ENCODE measurements around the gene MGAT5.

Gene MGAT5

DNA sequence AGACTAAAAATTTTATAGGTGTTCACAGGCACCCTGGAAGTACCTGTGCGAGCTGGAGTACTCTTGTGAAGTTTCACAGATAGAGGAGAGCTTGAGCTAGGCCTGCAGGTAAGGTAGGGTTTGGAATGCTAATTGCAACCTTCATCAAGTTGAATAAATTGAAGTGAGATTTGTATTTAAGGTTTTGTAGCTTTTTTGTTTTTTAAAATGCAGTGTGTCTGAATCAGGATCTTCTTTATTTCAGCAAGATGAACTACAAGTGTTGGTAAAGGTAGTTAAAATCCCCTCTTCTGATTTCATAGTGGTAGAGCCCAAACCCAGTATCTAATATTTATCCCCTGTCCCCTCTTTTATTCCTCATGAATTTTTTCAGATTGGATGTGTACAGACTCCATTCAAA, 45.5 kb downstream of the MGAT5 start:
- no peak for DNase-seq (ENCODE audit: extremely low read depth in 1 of 2, low read depth in 1 of 2)

DNA sequence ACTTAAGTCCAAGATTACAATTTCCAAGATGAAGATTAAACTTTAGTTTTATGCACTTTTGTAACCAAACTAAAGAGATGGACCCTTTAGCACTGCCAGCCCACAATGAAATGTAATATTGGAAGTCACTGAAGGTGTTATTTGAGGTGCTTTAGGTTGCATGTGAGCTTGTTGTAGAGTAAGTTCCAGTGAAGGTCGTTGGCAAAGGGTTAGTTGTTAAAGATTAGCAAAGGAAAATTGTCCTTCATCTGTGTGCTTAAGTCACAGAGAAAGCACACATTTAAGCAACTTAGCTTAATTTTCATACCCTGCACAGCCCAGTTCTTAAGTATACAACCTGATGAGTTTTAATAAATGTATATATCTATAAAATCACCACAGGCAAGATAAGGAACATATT, 46.7 kb downstream of the MGAT5 start:
- no peak for DNase-seq (ENCODE audit: extremely low read depth in 1 of 2, low read depth in 1 of 2)

DNA sequence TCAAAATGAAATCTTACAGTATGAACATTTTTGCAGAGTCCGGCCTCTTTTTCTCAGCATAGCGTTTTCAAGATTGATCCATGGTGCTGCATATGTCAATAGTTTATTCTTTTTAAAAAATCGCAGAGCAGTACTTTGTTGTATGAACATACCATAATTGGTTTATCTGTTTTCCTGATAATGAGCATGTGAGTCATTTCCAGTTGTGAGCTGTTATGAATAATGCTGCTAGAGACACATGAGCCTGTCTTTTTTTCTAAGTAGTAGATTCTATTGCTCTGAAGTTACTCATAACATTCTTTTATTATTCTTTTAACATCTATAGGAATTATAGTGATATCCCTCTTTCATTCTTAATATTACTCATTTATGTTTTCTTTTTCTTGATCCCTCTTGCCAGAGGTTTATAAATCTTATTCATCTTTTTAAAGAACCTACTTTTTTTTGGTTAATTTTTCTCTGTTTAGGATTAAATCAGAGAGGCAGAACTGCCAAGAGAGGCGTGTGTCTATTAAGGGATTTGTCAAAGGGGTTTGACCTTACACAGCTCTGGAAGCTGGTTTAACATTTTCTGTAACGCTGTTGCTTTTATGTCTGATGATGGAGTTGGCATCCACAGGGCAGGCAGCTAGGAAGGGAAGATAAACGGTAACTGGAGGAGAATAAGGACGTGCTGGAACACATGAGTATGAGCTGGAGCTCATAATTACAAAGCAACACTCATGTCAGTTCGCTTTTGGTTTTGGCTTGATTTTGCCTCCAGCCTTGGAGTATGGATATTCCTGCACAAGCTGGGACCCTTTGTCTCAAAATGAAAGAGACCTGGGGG, 47.4 kb downstream of the MGAT5 start:
- DNase-seq (ENCODE audit: extremely low read depth in 1 of 2, low read depth in 1 of 2), result no peak

DNA sequence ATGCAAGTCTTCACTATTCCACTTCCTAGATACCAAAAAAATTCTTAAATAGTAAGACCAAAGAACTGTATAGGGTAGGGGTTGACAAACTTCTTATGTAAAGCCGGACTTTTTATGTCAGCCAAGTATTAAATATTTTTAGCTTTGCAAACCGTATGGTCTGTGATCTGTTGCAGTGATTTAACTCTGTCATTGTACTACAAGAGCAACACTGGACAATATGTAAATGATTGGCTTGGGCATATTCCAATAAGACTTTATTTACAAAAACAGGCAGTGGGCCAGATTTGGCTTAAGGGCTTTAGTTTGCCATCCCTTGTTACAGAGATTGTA, 48.0 kb downstream of the MGAT5 start:
- no peak for DNase-seq (ENCODE audit: extremely low read depth in 1 of 2, low read depth in 1 of 2)

DNA sequence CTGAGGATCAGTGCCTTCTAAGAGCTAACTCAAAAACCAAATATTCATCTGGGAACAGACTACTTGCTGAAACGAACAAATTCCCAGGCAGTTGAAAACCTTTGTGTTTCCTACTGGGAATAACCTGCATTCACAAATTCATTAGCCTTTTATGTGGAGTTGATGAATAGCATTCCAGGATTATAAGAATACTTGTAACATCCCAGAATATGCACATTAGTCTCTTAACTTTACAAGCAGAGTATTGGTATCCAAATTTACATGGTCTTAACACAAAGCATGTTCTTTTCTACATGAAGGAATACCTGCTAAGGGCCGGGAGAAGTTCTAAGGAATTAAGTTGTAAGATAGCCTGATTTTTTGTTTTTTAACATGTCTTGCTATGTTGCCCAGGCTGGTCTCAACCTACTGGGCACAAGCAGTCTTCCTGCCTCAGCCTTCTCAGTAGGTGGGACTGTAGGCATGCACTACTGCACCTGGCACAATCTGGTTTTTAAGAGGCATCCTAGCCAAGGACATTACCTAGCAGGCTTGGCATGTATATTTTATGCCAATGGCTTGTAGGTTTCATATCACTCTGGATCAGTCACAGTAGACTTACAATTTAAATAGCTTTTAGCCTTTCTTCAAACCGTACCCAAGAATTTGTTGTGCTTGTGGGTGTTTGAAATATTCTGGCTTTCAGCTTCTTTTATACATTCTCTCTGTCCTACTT, 50.7 kb downstream of the MGAT5 start:
- DNase-seq (ENCODE audit: extremely low read depth in 1 of 2, low read depth in 1 of 2), result no peak

DNA sequence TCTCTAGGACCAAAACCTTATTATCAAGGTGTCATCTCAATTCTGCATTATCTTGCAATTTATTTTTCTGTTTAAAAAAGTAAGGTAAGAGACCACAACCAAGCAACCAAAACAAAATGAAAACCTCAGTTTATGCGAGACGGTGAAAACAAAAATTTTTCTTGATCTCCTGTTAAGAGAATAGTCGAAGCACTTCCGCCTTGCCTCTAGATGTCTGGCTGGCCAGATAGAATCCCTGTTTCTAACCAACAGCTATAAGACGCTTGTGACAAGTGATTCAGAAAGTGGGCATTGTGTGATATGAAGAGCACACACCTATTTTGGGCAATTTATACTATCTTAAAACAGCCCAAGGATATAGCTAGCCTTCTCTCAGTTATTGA, 51.2 kb downstream of the MGAT5 start:
- no peak for DNase-seq (ENCODE audit: extremely low read depth in 1 of 2, low read depth in 1 of 2)

DNA sequence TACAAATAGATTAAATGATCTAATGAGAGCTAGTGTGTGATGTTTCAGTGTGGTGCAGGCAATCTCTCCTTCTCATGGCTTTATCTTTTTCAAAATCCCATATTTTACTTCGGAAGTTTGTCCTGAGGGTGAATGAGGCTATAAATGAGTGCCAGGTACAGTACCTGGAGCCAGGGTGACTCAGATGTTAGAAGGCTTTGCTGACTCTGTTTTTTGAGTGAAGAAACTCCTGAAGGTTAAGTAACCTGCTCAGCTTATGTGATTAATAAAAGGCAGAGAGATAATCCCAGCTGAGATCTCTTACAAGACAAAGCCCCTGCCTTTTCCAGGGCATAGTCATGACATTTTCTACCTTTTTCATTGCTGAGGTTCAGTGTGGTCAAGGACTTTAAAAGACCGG, 52.6 kb downstream of the MGAT5 start:
- no peak for DNase-seq (ENCODE audit: extremely low read depth in 1 of 2, low read depth in 1 of 2)

DNA sequence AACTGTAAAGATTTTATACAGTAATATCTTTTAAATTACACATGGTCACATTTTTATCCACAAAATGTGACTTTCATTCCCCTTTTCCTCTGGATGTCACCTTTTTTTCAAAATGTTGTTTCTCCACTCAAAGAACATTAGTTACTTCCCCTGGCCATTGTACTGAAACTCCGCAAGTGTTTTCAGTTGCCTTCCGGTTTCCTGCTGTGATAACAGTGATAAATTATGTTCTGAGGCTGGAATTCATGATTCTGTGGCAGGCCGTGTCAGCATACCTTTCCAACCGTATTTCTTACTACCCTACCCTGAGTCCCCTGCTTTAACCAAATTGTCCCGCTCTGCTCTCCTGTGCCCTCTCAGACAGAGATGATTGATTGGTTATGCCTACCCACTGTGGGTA, 53.5 kb downstream of the MGAT5 start:
- DNase-seq (ENCODE audit: extremely low read depth in 1 of 2, low read depth in 1 of 2), result no peak

DNA sequence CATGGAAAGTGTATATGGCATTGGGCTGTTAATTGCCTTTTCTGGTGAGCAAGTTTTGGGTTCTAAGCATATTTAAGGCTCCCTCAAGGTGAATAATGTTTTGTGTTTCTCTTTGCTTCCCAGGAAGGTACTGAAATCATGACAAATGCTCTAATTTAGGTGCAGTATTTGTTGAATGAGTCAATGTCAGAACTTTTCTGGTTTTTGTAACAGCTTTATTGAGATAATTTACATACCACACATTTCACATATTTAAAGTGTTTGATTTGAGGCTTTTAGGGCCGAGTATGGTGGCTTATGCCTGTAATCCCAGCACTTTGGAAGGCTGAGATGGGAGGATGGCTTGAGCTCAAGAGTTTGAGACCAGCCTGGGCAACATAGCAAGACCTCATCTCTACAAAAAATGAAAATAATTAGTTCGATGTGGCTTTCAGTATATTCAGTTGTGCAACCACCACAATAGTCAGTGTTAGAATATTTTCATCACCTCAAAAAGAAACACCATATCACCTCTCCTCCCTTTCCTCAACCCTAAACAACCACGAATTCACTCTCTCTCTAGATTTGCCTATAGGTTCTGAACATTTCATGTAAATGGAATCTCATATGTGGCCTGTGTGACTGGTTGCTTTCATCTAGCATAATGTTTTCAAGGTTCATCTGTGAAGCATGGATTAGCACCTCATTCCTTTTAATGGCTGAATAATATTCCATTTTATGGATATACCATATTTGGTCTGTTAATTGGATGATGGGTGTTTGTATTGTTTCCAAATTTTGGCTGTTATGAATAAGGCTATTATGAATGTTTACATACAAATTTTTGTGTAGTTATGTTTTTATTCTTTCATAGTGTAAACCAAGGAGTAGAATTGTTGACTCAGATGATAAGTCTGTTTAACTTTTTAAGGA, 54.9 kb downstream of the MGAT5 start:
- no peak for DNase-seq (ENCODE audit: extremely low read depth in 1 of 2, low read depth in 1 of 2)

DNA sequence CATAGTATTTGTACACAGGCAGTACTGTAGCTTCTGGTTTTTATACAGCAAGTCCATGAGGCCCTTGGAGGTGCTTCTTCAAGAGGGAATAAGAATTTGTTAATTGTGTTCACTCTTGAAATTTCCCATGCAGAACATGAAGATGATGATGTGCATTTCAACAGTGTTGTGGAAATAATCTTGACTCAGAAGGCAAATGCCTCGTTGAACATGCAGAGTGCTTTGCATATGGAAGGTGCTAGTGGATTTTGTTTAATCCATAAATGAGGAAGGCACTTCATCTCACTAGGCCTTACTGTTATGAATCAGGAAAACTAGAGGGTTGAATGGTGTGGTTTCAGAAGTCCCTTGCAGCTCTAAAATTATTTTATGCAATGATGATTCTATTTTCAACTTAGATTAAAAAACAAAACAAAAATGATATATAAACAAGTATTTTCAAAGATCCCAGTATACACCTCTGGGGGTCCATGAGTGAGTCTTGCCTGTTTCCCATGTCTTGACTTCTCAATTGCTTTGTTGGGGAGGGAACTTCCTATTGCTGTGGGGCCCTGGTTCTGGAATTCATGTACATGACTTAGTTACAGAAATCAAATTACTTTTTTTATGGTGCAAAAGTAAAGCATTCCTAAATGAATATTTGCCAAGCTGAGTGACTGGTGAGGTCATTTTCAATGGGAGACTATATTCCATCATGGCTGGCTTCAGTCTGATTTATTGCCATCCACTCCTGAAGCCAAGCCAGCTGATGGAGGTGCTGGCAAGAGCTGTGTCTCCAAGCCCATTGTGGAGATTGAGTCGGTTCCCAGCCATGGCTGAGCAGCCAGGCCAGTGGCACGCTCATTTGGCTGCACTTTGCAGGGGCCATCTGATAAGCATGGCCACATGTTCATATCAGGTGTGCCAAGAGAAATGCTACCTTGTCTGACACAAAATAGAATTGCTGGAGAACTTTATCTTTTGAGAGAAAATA, 56.5 kb downstream of the MGAT5 start:
- no peak for DNase-seq (ENCODE audit: extremely low read depth in 1 of 2, low read depth in 1 of 2)

DNA sequence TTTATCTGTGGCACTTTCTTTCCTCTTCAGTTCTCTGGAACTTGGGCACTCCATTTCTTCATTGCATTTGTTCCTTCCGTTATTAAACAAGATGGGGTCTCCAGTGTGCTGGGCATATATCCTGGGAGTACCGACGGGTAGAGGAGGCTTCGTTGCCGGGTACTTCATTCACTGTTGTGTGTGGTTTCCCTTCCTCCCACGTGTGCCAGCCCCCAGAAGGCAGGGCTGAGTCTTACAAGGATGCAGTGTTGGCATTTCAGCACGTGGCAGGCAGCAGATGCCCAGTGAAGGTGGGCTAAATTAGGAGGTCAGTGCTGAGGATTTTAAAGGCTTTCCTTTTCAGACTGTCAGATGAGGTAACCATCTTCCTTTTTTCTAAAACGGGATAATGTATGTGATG, 58.6 kb downstream of the MGAT5 start:
- no peak for DNase-seq (ENCODE audit: extremely low read depth in 1 of 2, low read depth in 1 of 2)

DNA sequence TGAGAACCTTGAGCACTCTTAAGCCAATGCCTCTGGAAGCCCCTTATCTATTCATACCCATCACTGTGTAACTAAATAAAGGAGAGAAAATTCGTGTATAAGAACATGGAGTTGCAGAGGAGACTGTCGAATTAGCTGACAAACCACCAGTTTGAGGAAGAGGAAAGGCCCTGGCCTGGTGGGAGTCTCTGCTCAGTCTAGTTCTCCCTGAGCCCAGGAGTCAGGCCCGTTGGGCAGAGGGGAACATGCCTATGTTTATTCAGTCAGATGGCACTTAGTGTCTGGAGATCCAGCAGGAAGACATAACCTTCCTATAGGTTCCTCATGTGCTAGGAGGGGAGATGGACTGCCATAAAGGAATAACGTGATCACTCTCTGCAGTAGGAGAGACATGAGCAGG, 60.3 kb downstream of the MGAT5 start:
- no peak for DNase-seq (ENCODE audit: extremely low read depth in 1 of 2, low read depth in 1 of 2)

DNA sequence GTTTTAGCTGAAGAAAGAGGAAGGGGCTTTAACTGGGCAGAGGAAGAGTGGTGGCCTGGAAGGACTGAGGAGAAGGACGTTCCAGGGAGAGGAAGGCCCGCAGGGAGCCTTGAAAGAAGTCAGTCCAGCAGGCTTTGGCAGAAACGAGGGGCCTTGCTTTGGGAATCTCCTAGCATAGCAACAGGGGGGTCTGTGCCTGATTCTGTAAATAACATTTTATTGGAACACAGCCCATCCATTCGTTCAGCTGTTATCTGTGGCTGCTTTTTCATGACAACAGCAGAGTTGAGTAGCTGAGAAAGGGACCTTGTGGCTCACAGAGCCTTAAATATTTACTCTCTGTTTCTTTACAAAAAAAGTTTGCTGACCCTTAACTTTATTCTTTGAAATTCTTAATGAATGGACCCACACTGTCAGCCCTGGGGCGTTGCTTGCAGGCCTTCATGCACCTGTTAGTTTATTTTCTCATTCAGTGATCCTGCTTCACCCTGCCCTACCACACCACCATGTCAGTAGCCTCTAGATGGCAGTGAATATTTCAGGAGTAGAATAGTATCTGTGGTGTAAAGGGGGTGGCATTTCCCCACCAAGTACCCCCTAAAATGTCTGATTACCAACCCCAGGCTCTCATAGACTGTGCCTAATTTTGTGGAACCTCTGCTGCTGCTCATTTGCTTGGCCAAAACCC, 61.0 kb downstream of the MGAT5 start:
- DNase-seq (ENCODE audit: extremely low read depth in 1 of 2, low read depth in 1 of 2), result no peak

DNA sequence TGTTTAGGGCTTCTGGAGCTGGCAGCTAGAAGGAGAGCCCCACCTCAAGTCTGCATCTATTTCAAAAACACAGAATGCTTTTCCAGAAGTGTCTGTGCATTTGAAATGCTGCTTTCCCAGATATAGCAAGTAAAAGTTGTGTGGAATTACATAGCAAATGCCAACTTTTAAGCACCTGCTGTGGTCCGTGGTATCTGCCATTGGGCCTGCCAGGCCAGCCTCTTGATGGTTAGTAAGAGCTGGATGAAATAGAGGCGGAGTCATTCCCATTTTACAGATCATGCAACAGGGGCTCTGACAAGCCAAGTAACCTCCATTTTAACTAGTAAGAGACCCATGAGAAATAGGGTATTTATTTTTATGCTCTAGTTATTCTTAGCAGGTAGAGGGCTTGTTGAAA, 61.6 kb downstream of the MGAT5 start:
- no peak for DNase-seq (ENCODE audit: extremely low read depth in 1 of 2, low read depth in 1 of 2)

DNA sequence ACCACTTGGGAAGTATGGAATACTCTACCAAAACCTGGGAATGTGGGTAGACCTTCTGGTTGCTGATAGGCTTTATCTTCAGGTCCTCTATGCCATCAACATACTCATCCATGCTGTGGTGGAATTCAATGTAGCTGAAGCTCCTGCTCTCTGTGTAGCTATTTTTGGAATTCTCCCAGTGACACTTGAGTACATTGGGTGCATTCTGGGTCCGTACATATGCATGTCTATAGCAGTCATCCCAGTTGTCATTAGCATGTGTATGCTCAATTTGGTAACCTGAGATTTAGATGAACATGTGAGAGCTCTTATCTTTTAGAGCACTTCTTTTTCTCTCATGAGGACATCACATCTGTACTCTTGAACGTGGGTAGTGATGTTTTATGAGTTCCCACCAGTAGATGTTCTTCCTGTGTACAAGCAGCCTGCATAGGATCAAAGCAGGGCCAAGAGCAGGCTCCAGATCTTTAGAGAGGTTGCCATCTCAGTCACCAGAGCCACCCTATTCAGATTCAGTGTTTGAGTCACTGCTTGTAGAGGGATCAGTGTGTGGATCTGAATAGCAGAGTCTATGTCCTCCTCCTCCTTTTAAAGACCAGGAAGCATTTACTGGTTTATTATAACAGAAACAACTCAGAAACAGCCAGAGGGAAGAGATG, 65.9 kb downstream of the MGAT5 start:
- no peak for DNase-seq (ENCODE audit: extremely low read depth in 1 of 2, low read depth in 1 of 2)

DNA sequence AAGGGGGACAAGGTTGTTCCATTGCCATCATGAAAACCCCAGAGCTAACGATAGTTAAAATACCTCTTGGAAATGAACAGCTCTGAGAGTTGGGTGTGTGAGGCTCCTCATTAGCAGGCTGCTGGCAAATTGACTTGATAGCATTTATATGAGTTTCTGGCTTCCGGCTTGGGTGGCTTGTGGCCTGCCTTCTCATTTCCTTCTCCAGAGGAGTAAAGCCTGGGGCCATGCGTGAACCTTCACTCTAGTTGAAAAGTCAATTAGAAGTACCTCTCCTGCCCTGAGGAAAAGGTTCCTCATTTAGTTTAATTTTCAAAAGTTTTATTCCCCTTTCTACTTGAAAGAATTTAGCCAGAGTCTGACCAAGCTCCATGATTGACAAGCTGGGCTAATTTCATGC, 67.1 kb downstream of the MGAT5 start:
- DNase-seq (ENCODE audit: extremely low read depth in 1 of 2, low read depth in 1 of 2), result peak in 1 of 2 donors; percentile 13

DNA sequence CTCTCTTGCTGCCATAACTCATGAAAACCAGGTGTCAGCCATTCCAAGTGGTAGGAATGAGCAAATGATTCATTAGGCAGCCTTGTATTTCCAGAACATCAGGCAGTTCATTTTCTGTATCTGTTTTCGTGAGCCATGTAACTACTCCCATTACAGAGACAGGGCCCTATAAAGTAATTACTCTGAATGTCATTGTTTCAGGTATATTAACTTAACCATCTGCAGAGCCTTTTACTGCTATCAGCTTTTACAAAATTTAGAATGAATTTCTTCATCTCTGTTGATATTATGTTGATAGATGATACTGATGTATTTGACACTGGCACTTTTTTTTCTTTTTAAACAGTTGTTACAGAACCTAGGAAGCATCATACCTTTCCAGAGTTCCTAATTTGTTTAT, 69.9 kb downstream of the MGAT5 start:
- DNase-seq (ENCODE audit: extremely low read depth in 1 of 2, low read depth in 1 of 2), result no peak

DNA sequence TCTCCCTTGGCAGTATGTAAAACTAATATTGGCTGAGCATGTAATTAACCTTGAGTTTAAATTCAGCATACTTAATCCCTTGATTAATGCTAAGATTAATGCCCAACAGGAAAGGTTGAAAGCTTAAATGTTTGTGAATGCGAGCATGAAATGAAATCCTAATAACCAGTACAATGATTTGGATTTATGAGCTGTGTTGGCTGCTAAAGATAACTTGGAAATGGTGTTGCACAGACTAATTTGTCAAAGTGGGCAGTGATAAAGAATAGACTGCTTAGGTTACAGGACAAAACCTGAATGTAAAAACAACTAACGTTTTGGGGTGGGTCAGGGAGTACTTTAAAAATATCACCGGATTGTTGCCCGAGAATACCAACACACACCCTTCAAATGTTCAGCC, 70.6 kb downstream of the MGAT5 start:
- no peak for DNase-seq (ENCODE audit: extremely low read depth in 1 of 2, low read depth in 1 of 2)

DNA sequence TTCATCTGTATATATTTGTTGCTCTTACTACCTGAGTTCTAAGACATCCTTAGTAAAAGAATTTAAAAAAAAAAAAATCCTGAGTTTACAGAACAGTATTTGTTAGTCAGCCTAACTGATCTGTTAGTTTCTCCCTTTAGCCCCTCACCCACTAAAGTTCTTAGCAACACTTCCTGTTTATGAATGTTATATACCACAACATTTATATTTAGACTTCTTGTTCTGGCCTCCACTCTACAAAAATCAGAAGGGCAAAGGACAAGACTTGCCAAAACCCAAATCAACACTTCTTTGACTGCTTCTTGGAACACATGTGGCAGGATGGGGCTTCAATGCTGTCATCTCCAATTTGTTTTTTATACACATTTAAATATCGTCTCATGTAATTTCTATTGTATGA, 71.1 kb downstream of the MGAT5 start:
- no peak for DNase-seq (ENCODE audit: extremely low read depth in 1 of 2, low read depth in 1 of 2)
